ENCODE results near the gene KLF12. TPM values are rescaled to one million over a fixed set of nuclear protein-coding genes. Genes with fewer than 3 reads are reported as not detected.

Gene KLF12
- total and polyA plus RNA-seq, 5 donors from 2014 or later = 18.7 to 95.1 (median 28.1) TPM

- Histone ChIP-seq H3K27me3 (ENCODE audit: control insufficient read depth, insufficient read depth, low read length) (no peaks in the 10 kb centered on the region), H3K36me3 (ENCODE audit: control insufficient read depth, insufficient read depth, low read length) (no peaks in the 10 kb centered on the region), H3K4me1 (ENCODE audit: control insufficient read depth, insufficient read depth, low read length, poor library complexity, severe bottlenecking) (peaks cover 48% of the 10 kb centered on the region), H3K27ac (ENCODE audit: insufficient read depth, low read length, poor library complexity, severe bottlenecking) (peak overlapping the region; percentile 93), H3K4me3 (ENCODE audit: low read depth, low read length) (peak overlapping the region; percentile 98), H3K9me3 (ENCODE audit: control insufficient read depth in 2 of 2, low read length in 2 of 2) (no peaks in the 10 kb centered on the region)
- peaks cover 48 to 76% (median 62%) of the 10 kb centered on the region in 4 donors for H3K4me1 Mint-ChIP-seq
- peak in 2 of 3 donors; percentile 54 to 56 for DNase-seq
- peak overlapping the region; percentile 79 to 100 (median 90) for H3K4me3 Mint-ChIP-seq
- H3K27ac Mint-ChIP-seq = peak overlapping the region; percentile 83 to 99 (median 91)
- ATAC-seq (ENCODE audit: low read depth in 2 of 2) = no peak
- H3K36me3 Mint-ChIP-seq = no peaks in the 10 kb centered on the region
- H3K27me3 Mint-ChIP-seq = peaks cover 20% of the 10 kb centered on the region
- H3K9me3 Mint-ChIP-seq = no peaks in the 10 kb centered on the region
These were observed 4.6 kb downstream of the KLF12 start for GRCh38 chr13:74129500-74130191.

- DNase-seq (no peak), ATAC-seq (ENCODE audit: low read depth in 2 of 2) (no peak)
- Mint-ChIP-seq H3K4me3 (peak overlapping the region in 3 of 4 donors; percentile 45 to 72 (median 46)), H3K27me3 (peaks cover 13% of the 10 kb centered on the region), H3K9me3 (no peaks in the 10 kb centered on the region), H3K4me1 (peaks cover 50 to 86% (median 70%) of the 10 kb centered on the region in 4 donors), H3K27ac (peak overlapping the region in 2 of 3 donors; percentile 53 to 73), H3K36me3 (peaks cover 5% of the 10 kb centered on the region)
- Histone ChIP-seq H3K4me1 (ENCODE audit: control insufficient read depth, insufficient read depth, low read length, poor library complexity, severe bottlenecking) (peaks cover 54% of the 10 kb centered on the region), H3K27ac (ENCODE audit: insufficient read depth, low read length, poor library complexity, severe bottlenecking) (peak overlapping the region; percentile 93), H3K4me3 (ENCODE audit: low read depth, low read length) (peak overlapping the region; percentile 98), H3K9me3 (ENCODE audit: control insufficient read depth in 2 of 2, low read length in 2 of 2) (no peaks in the 10 kb centered on the region), H3K27me3 (ENCODE audit: control insufficient read depth, insufficient read depth, low read length) (no peaks in the 10 kb centered on the region), H3K36me3 (ENCODE audit: control insufficient read depth, insufficient read depth, low read length) (no peaks in the 10 kb centered on the region)
These were observed 5.9 kb downstream of the KLF12 start for GRCh38 chr13:74128156-74128767.

GRCh38 chr13:74118328-74118727 lies 15.9 kb downstream of the KLF12 start:
- H3K9me3 ChIP-seq (ENCODE audit: control insufficient read depth in 2 of 2, low read length in 2 of 2) = peaks cover 19 to 20% of the 10 kb centered on the region in 2 experiments
- no peak for ATAC-seq (ENCODE audit: low read depth in 2 of 2)
- no peak overlapping the region for H3K4me3 ChIP-seq (ENCODE audit: low read depth, low read length)
- H3K27ac Mint-ChIP-seq = no peak overlapping the region
- no peaks in the 10 kb centered on the region for H3K27me3 ChIP-seq (ENCODE audit: control insufficient read depth, insufficient read depth, low read length)
- peaks cover 30 to 63% (median 53%) of the 10 kb centered on the region in 4 donors for H3K4me1 Mint-ChIP-seq
- H3K4me3 Mint-ChIP-seq = peak overlapping the region in 1 of 4 donors; percentile 64
- H3K4me1 ChIP-seq (ENCODE audit: control insufficient read depth, insufficient read depth, low read length, poor library complexity, severe bottlenecking) = peaks cover 15% of the 10 kb centered on the region
- peaks cover 8% of the 10 kb centered on the region for H3K36me3 ChIP-seq (ENCODE audit: control insufficient read depth, insufficient read depth, low read length)
- no peaks in the 10 kb centered on the region for H3K27me3 Mint-ChIP-seq
- H3K27ac ChIP-seq (ENCODE audit: insufficient read depth, low read length, poor library complexity, severe bottlenecking) = no peak overlapping the region
- peaks cover 0 to 24% (median 15%) of the 10 kb centered on the region in 7 donors for H3K9me3 Mint-ChIP-seq
- peaks cover 37% of the 10 kb centered on the region for H3K36me3 Mint-ChIP-seq
- no peak for DNase-seq

- Mint-ChIP-seq H3K9me3 (peaks cover 0 to 24% (median 15%) of the 10 kb centered on the region in 7 donors), H3K4me3 (peak overlapping the region in 1 of 4 donors; percentile 25), H3K27me3 (no peaks in the 10 kb centered on the region), H3K27ac (no peak overlapping the region), H3K36me3 (peaks cover 47% of the 10 kb centered on the region), H3K4me1 (peaks cover 36 to 68% (median 54%) of the 10 kb centered on the region in 4 donors)
- ATAC-seq (ENCODE audit: low read depth in 2 of 2) (no peak), DNase-seq (no peak)
- peaks cover 19 to 20% of the 10 kb centered on the region in 2 experiments for H3K9me3 ChIP-seq (ENCODE audit: control insufficient read depth in 2 of 2, low read length in 2 of 2)
- H3K27ac ChIP-seq (ENCODE audit: insufficient read depth, low read length, poor library complexity, severe bottlenecking) = no peak overlapping the region
- peaks cover 8% of the 10 kb centered on the region for H3K36me3 ChIP-seq (ENCODE audit: control insufficient read depth, insufficient read depth, low read length)
- H3K4me1 ChIP-seq (ENCODE audit: control insufficient read depth, insufficient read depth, low read length, poor library complexity, severe bottlenecking) = peaks cover 14% of the 10 kb centered on the region
- no peak overlapping the region for H3K4me3 ChIP-seq (ENCODE audit: low read depth, low read length)
- no peaks in the 10 kb centered on the region for H3K27me3 ChIP-seq (ENCODE audit: control insufficient read depth, insufficient read depth, low read length)
These were observed 16.9 kb downstream of the KLF12 start for GRCh38 chr13:74117207-74117705.

GRCh38 chr13:74115133-74115532 lies 19.1 kb downstream of the KLF12 start:
- Histone ChIP-seq H3K4me1 (ENCODE audit: control insufficient read depth, insufficient read depth, low read length, poor library complexity, severe bottlenecking) (peaks cover 15% of the 10 kb centered on the region), H3K4me3 (ENCODE audit: low read depth, low read length) (no peak overlapping the region), H3K27me3 (ENCODE audit: control insufficient read depth, insufficient read depth, low read length) (no peaks in the 10 kb centered on the region), H3K27ac (ENCODE audit: insufficient read depth, low read length, poor library complexity, severe bottlenecking) (no peak overlapping the region), H3K9me3 (ENCODE audit: control insufficient read depth in 2 of 2, low read length in 2 of 2) (peaks cover 16 to 20% of the 10 kb centered on the region in 2 experiments), H3K36me3 (ENCODE audit: control insufficient read depth, insufficient read depth, low read length) (peaks cover 8% of the 10 kb centered on the region)
- Mint-ChIP-seq H3K4me1 (peaks cover 35 to 72% (median 52%) of the 10 kb centered on the region in 4 donors), H3K4me3 (no peak overlapping the region), H3K36me3 (peaks cover 47% of the 10 kb centered on the region), H3K27ac (no peak overlapping the region), H3K9me3 (peaks cover 0 to 24% (median 13%) of the 10 kb centered on the region in 7 donors), H3K27me3 (no peaks in the 10 kb centered on the region)
- DNase-seq = no peak
- ATAC-seq (ENCODE audit: low read depth in 2 of 2) = no peak

GRCh38 chr13:74114641-74115040 lies 19.6 kb downstream of the KLF12 start:
- Histone ChIP-seq H3K27ac (ENCODE audit: insufficient read depth, low read length, poor library complexity, severe bottlenecking) (no peak overlapping the region), H3K36me3 (ENCODE audit: control insufficient read depth, insufficient read depth, low read length) (peaks cover 4% of the 10 kb centered on the region), H3K9me3 (ENCODE audit: control insufficient read depth in 2 of 2, low read length in 2 of 2) (peaks cover 14 to 15% of the 10 kb centered on the region in 2 experiments), H3K4me3 (ENCODE audit: low read depth, low read length) (no peak overlapping the region), H3K27me3 (ENCODE audit: control insufficient read depth, insufficient read depth, low read length) (no peaks in the 10 kb centered on the region), H3K4me1 (ENCODE audit: control insufficient read depth, insufficient read depth, low read length, poor library complexity, severe bottlenecking) (peaks cover 17% of the 10 kb centered on the region)
- H3K27ac Mint-ChIP-seq = peak overlapping the region in 1 of 3 donors; percentile 26
- DNase-seq = no peak
- ATAC-seq (ENCODE audit: low read depth in 2 of 2) = no peak
- peaks cover 37 to 77% (median 54%) of the 10 kb centered on the region in 4 donors for H3K4me1 Mint-ChIP-seq
- H3K27me3 Mint-ChIP-seq = no peaks in the 10 kb centered on the region
- no peak overlapping the region for H3K4me3 Mint-ChIP-seq
- peaks cover 0 to 22% (median 12%) of the 10 kb centered on the region in 7 donors for H3K9me3 Mint-ChIP-seq
- peaks cover 44% of the 10 kb centered on the region for H3K36me3 Mint-ChIP-seq

- Mint-ChIP-seq H3K27me3 (no peaks in the 10 kb centered on the region), H3K4me3 (peak overlapping the region in 1 of 4 donors; percentile 44), H3K4me1 (peaks cover 37 to 76% (median 53%) of the 10 kb centered on the region in 4 donors), H3K9me3 (peaks cover 0 to 18% (median 10%) of the 10 kb centered on the region in 7 donors), H3K27ac (peak overlapping the region in 2 of 3 donors; percentile 13 to 72), H3K36me3 (peaks cover 39% of the 10 kb centered on the region)
- DNase-seq = no peak
- no peak for ATAC-seq (ENCODE audit: low read depth in 2 of 2)
- Histone ChIP-seq H3K4me3 (ENCODE audit: low read depth, low read length) (no peak overlapping the region), H3K9me3 (ENCODE audit: control insufficient read depth in 2 of 2, low read length in 2 of 2) (peaks cover 9 to 10% of the 10 kb centered on the region in 2 experiments), H3K36me3 (ENCODE audit: control insufficient read depth, insufficient read depth, low read length) (peaks cover under 1% of the 10 kb centered on the region), H3K27me3 (ENCODE audit: control insufficient read depth, insufficient read depth, low read length) (no peaks in the 10 kb centered on the region), H3K27ac (ENCODE audit: insufficient read depth, low read length, poor library complexity, severe bottlenecking) (no peak overlapping the region), H3K4me1 (ENCODE audit: control insufficient read depth, insufficient read depth, low read length, poor library complexity, severe bottlenecking) (peaks cover 17% of the 10 kb centered on the region)
These were observed 20.0 kb downstream of the KLF12 start for GRCh38 chr13:74114202-74114601.
